Fibroblast of the aortic adventitia (primary cell): ENCODE data around the gene PJA1. TPM values are rescaled to one million over a fixed set of nuclear protein-coding genes. Genes with fewer than 3 reads are reported as not detected.

Source experiments
- DNase-seq: peaks from one replicate; pipeline ENCODE4 v3.0.0-alpha.2; 2010; ENCODE audit warnings: low read depth
- H3K4me3 ChIP-seq: 2 replicates; pipeline ENCODE4 v1.5.1; 2011; ENCODE audit warnings: low read depth, mild to moderate bottlenecking, control low read depth, low read length, moderate library complexity
- total RNA-seq: library from RNA; depleted of rRNA; stranded (reverse); fragments of >200 nt; gene quantifications from 2 replicates; pipeline ENCODE4 v1.2.3, GENCODE V29; 2012; ENCODE audit warnings: low replicate concordance
- TF ChIP-seq, protein P1 (sequence below): IDR thresholded peaks from 2 replicates; pipeline ENCODE4 v1.5.1; 2011; ENCODE audit warnings: mild to moderate bottlenecking, low read length, control low read depth, inconsistent platforms; ENCODE audit not compliant: insufficient read depth

The PJA1 gene
- total RNA-seq, 1 donor, result 15.7 TPM

DNA sequence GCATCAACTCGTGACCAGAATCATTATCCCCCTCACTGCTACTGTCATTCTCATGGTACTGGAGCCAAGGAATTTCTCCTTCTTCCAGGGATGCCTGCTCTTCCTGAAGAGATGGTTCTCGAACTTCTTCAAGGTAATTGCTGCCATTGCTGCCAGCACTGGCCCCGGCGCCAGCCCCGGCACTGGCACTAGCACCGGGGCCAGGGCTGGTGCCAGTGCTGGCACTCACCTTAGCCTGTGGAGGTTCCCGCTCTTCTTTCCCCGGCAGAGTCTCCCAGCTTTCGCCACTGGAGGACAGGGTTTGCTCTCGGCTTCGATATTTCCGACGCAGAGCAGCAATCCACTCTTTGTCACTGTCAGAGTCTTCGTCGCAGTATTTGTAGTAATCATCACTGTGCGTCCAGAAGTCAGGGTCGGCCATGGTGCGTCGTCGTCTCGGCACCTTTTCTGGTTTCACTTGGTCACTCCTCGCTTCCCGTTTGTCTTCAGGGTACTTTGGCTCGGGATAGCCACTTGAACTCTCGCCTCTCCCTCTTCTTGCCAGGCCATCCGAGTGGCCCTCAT lies 3.4 kb downstream of the PJA1 start:
- TF ChIP-seq, protein P1, sequence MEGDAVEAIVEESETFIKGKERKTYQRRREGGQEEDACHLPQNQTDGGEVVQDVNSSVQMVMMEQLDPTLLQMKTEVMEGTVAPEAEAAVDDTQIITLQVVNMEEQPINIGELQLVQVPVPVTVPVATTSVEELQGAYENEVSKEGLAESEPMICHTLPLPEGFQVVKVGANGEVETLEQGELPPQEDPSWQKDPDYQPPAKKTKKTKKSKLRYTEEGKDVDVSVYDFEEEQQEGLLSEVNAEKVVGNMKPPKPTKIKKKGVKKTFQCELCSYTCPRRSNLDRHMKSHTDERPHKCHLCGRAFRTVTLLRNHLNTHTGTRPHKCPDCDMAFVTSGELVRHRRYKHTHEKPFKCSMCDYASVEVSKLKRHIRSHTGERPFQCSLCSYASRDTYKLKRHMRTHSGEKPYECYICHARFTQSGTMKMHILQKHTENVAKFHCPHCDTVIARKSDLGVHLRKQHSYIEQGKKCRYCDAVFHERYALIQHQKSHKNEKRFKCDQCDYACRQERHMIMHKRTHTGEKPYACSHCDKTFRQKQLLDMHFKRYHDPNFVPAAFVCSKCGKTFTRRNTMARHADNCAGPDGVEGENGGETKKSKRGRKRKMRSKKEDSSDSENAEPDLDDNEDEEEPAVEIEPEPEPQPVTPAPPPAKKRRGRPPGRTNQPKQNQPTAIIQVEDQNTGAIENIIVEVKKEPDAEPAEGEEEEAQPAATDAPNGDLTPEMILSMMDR, result no peak
- H3K4me3 ChIP-seq, result no peak overlapping the region
- no peak for DNase-seq

DNA sequence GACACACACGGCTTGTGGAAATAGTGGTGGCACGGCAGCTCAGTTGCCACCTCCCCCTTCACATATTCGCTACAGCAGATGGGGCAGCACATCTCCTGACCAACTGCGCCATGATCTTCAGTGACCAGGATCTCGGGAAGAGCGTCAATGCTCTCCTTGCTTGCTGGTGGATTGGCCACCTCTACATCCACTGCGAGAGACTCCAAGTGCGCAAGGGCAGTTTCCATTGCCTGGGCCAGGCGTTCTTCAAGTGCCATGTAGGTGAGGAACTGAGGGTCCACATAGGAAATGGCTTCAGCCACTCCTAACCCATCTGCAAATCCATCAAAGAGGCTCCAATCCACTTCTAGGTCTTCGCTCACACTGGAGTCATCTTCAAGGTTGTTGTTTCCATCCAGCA lies 3.9 kb downstream of the PJA1 start:
- DNase-seq, result no peak
- H3K4me3 ChIP-seq, result no peak overlapping the region
- TF ChIP-seq, protein P1, result no peak

DNA sequence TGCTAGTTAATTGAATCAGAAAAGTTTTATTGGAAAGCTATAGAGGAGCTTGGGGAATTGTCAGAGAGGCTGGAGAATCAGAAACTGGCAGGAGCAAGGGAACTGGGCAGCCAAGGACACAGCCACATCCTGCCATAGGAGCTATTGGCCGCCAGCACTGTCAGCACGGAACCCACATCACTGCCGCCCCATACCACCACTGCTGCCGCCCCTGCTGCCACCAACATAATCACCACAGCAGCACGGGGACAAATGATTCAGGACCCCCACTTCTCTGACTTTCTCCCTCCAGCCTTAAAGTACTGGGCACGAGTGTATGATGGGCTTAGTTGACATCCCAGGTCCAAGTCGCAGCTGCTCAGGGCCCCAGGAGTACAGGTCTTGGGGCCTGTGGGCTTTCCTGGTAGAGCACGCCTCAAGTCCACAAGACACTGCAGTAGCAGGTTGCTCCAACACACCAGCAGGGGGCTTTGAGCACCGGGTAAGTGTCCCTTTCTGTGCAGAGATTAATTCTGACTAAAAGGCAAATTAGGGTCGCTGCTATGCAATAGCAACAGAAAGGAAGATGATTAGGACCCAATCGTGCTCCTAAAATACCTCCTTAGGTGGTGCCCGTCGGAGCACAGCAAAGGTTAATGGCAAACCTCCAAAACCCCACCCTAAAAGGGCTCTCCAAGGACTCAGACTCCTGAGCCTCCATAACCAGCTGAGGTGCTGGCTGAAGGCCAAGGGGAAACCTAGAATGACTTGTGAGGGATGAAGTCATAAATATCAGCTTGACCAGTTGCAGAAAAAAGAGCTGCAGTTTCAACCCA lies 6.9 kb downstream of the PJA1 start:
- TF ChIP-seq, protein P1, result peak; percentile 63
- peak; percentile 82 for DNase-seq
- no peak overlapping the region for H3K4me3 ChIP-seq

DNA sequence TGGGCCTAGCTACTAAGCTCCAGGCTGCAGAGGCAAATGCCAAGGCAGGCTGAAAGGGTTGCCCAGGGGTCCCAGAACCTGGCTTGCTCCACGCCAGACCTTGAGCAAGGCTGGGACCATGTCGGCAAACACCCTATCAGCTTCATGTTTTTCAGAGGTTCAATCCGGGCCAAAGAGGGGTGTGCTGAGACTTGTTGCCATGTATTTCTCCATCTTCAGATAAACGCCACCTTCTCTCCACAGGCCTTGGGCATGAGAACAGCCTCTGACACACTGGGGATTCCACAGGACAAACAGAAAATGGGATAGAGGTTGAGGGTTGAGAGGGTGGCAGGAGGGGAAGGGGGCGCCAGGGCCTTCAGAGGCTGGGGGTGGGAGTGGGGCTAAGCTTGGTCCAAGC lies 8.6 kb downstream of the PJA1 start:
- DNase-seq, result no peak
- no peak overlapping the region for H3K4me3 ChIP-seq
- TF ChIP-seq, protein P1, result no peak

DNA sequence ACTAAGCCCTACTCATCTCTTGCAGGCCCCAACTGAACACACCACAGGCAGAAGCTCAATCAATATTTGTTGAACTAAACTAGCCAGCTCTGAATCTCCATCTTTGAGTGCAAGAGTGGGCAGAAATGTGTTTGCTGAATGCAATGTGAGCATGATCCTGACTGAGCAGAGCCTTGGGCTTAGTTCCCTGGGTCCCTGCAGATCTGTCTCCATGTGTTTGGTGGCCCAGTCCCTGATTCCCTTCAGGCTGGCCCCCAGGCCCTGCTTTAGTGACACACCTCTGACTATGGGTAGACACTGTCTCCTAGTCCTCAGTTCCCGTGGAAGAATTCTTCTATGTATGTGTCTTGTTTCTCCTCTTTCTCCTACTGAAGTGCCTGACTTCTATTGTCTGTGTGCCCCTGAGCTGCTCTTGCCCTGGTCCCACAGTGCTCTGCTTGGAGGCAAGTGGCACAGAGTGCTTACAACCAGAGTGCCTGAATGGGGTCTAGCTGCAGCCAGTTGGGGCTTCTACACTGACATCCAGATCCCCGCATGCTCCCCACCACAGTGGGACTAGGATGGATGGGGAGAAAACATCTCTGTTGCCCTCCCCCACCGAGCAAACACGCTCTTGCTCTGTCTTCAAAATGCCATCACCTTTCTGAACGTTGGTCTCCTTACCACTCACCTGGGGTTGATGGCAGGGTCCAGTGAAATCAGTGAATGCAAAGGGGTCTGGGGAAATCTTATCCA lies 9.3 kb downstream of the PJA1 start:
- H3K4me3 ChIP-seq, result no peak overlapping the region
- DNase-seq, result no peak
- TF ChIP-seq, protein P1, result no peak

DNA sequence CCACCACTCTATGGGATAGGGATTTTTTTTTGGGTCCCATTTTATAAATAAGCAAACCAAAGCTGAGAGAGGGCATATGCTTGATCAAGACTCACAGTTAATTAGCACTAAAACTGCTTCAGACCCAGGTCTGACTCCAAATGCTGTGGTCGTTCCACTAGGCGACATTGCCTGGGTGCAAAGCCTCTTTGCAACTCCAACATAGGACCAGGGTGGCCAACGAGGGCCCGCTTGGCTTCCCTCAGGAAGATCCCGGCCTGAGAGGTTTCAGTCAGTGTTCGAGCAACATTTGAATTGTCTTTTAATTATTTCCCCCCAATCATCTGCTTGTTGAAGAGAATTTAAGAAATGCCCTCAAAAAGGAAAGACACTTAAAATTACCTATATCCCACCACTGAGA lies 11.2 kb downstream of the PJA1 start:
- TF ChIP-seq, protein P1, result no peak
- DNase-seq, result no peak
- no peak overlapping the region for H3K4me3 ChIP-seq
